Neural cell (in vitro differentiated cells): Measurements from ENCODE around the gene NINL.

Experiments used
- CTCF ChIP-seq: fragments of 450-650 bp; IDR thresholded peaks from 2 replicates; pipeline ENCODE4 v1.5.1; 2014; ENCODE audit warnings: antibody characterized with exemption, mild to moderate bottlenecking, moderate library complexity; ENCODE audit not compliant: poor library complexity, severe bottlenecking
- EP300 ChIP-seq: fragments of 450-650 bp; conservative IDR thresholded peaks from 2 replicates; pipeline ENCODE4 v1.6.1; 2014; ENCODE audit warnings: antibody characterized with exemption, mild to moderate bottlenecking, moderate library complexity; ENCODE audit not compliant: poor library complexity, severe bottlenecking
- EZH2 ChIP-seq: fragments of 200-600, 300-800 bp; shearing (Covaris generic), sonication (generic); IDR thresholded peaks from 2 replicates; pipeline ENCODE4 v1.6.1; 2014; ENCODE audit warnings: antibody characterized with exemption, low read length, borderline replicate concordance, mild to moderate bottlenecking; ENCODE audit not compliant: insufficient read depth, poor library complexity, severe bottlenecking
- POLR2AphosphoS5 ChIP-seq: IDR thresholded peaks from 2 replicates; pipeline ENCODE4 v1.6.1; 2012
- RAD21 ChIP-seq: fragments of 450-650 bp; conservative IDR thresholded peaks from 2 replicates; pipeline ENCODE4 v1.6.1; 2014; ENCODE audit warnings: antibody characterized with exemption, mild to moderate bottlenecking, moderate library complexity
- REST ChIP-seq: IDR thresholded peaks from 2 replicates; pipeline ENCODE4 v1.6.1; 2012; ENCODE audit warnings: borderline replicate concordance
- TAF1 ChIP-seq: IDR thresholded peaks from 2 replicates; pipeline ENCODE4 v1.6.1; 2012; ENCODE audit warnings: low read depth

- TF ChIP-seq RAD21 (no peak), CTCF (no peak), EZH2 (no peak), POLR2AphosphoS5 (no peak), REST (no peak), EP300 (no peak), TAF1 (no peak)
Measured at GRCh38 chr20:25439328-25439727, 146.0 kb downstream of the NINL start.
